NCI-H128 (cell line): ENCODE measurements around the gene SPOCK3.

Experiments
- DNase-seq: peaks from one replicate; lab custom pipeline; 2025; ENCODE audit not compliant: unreplicated experiment; lab: John Stamatoyannopoulos, UW

Gene SPOCK3

DNA sequence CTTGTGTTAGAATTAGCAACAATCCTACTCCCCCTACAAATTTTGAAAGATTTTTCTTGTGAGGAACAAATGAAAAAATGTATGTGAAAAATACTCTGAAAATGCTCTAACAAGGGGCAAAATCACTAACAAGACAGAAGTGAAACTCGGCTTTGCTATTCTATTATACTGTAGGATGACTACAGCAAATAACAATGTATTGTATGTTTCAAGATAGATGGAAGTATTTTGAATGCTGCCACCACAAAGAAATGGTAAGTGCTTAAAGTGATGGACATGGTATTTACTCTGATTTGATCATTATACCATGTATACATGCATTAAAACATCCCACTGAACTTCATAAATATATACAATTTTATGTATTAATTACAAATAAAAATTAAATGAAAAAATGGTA is 192.8 kb downstream of the SPOCK3 start:
- no peak for DNase-seq

DNA sequence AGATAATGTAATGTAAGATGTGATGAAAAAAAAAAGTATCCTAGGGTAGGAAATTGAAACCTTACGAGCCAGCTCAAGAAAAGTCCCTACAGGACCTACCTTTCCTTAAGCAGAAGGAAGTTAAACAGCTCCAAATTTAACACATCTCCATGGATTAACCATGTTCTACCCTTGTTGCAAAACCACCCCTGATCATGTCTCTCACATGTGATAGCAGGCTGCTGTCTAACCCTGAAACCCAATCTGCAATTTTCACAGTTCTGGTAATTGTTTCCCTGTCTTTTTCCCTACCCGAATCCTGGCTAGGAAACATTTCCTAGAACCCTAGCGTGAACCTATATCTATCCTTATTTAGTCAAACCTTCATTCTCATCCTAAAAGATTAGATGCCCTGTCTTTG is 198.9 kb downstream of the SPOCK3 start:
- DNase-seq, result no peak

DNA sequence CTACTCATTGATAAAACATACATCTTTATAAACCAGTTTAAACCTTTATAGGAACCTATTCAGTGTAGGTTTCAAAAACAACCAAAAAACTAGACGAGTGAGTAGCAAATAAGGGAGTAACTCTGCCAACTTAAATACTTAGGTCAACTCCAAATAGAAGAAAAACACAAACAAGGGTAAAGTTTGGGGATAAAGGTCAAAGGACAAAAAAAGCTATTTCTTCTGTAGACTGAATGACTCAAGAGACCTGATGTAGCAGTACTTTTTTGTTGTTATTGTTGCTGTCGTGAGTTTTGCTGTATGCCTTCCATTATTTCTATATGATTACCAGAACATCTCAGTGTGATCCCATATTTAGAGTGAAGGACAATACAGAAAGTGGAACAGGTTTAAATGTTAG is 199.3 kb downstream of the SPOCK3 start:
- DNase-seq, result no peak

DNA sequence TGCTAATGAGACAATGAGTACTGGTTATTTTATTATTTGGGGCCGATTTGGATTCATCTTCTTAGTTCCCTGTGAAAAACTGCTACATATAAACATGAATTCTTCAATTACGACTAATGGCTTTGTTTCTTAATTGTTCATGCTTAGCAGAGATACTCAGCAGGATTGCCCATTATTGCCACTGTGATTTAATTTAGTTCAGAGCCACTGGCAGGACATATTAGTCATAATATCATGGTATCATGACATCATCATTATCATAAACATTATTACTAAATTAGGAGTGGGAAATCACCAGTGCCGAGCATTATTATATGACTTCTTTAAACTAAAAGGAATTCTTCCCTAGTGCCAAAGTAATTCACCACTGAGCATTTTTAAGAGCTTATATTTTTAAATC is 201.4 kb downstream of the SPOCK3 start:
- DNase-seq, result no peak

DNA sequence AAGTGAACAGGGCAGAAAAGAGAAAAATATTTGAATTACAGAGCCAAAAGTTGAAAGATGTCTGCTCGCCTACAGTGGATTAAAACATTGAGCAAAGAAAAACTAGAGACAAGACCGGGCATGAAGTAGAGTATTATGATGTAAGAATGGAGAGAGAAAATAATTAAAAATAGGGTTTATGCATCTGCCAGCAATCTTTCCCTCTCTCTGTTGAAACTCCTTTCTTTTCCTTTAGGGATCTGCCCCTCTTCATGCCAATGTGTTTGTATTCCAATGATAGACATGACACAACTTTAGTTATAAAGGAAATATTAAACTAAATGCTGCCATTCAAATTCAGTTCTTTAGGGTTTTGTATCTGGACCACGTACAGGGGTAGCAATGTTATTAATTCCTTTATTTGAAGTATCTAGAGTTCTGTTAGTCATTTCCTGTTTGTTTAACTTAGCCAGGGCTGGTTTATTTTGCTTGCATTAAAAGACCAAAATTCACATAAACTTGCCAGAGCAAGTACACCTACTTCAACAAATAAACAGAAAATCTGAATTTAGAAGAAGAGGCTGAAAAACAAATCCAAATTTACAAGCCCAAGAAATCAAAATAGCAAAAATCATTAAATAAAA is 202.6 kb downstream of the SPOCK3 start:
- DNase-seq, result no peak

DNA sequence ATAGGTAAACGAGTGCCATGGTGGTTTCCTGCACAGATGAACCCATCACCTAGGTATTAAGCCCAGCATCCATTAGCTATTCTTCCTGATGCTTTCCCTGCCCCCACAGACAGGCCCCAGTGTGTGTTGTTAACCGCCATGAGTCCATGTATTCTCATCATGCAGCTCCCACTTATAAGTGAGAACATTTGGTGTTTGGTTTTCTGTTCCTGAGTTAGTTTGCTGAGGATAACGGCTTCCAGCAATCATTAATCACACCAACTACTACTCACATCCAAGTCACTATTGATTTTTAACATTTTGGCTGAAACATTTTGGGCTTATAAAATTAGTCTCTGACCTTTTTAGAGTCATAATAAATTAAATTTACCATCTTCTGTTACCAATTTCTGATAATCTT is 205.3 kb downstream of the SPOCK3 start:
- no peak for DNase-seq

DNA sequence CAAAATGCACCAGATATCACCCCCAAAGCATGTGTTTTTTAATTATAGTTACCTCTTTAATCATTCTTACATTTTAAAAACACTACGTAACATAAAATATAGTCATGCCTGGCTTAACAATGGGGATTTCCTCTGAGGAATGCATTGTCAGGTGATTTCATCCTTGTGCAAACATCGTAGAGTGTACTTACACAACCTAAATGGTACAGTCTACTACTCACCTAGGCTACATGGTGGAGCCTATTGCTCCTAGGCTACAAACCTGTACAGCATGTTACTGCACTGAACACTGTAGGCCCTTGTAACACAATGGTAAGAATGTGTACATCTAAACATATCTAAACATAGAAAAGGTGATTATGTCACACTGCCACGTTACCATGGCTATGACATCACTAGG is 208.6 kb downstream of the SPOCK3 start:
- no peak for DNase-seq

DNA sequence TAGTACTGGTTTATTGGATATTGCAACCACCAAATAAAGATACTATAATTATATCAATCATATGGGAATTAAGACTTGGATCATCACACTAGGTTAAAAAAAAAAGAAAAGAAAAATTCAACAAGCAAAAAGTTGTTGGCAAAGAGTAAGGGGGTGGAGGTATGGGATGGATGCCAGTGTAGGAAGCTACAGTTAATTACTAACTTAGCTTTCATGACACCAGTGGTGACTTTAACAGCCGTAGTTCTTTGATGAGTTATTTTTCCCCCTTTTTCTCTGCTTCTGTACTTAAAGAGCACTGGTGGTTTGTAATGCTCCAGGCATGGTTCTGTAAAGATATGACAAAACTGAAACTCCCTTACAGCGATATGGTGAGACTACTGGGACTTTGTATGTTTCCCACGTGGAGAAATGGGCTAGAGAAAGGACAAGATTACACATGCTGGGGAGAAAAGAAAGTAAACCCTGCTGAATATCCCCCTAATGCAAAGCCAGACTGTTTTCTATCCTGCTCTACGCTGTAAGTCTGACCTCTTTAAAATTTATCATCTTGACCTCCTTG is 210.8 kb downstream of the SPOCK3 start:
- DNase-seq, result no peak

DNA sequence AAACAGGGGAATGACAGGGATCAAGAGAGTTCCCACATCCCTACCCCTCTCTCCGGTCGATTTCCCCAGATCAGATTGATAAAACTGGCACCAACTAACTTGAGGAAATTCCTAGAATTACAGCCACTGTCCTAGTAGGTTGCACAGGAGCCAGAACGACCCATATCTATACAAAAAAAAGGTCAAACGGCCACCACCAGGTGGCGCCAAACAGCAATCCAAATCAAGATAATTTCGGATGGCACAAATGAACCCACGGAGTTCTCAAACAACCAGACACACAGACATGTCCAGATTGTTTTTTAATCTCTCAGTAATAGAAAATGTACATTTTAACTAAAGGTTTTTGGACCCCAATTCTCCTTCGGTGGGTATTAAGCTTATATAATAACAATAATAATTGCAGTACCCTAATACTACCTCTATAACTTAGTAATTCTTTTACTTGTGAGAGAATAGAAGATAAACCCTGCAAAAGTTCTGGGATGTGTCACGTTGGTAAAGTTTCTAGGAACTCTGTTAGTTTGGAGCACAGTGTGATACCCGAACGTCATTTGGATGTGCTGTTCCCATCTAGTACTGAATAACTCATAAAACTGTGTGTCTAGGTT is 212.6 kb downstream of the SPOCK3 start:
- no peak for DNase-seq

DNA sequence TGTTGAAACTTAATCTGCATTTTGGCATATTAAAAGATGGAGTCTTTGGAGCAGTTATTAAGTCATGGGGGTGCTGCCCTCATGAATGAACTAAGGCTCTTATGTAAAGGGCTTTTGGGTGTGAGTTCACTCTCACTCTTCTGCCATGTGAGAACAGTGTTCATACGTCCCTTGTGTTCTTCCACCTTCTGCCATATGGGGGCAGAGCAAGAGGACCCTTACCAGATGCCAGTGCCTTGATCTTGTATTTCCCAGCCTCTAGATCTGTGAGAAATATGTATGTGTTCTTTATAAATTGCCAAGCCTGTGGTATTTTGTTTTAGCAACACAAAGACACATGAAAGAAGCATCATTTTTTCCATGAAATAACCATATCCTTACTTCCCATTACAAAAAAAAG is 213.9 kb downstream of the SPOCK3 start:
- no peak for DNase-seq

DNA sequence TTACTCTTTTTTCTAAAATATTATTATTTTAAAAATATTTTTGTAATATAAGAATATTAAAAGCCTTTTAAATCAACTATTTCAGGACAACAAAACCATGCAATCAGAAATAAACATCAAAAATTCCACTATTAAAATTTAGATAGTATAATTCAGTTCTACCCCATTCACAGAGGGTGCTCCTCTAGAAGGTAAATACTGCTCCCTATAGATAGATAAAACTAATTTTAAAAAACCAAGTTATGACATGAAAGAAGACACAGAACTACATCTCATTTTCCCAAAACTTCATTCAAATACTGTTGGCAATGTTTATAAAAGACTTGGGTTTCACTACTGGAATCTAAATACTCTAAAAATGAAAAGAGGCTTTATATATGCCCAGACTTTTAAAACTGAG is 219.3 kb downstream of the SPOCK3 start:
- no peak for DNase-seq

DNA sequence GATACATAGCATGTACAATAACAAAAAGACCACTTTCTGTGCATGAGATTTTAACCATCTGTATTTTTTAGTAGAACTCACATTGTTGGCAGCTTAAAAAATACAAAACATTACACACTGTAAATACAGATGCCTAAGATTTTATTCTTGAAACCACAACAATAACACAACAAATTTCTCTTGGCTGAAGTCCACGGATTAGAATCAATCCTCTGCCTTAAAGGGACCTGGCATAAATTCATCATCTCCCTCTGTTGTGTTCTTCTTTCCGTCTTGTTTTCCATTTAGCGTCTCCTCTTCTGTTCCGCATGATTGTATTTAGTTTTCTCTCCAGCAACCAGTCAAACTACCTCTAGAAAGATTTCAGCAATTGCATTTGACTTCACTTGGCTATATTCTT is 231.0 kb downstream of the SPOCK3 start:
- no peak for DNase-seq

DNA sequence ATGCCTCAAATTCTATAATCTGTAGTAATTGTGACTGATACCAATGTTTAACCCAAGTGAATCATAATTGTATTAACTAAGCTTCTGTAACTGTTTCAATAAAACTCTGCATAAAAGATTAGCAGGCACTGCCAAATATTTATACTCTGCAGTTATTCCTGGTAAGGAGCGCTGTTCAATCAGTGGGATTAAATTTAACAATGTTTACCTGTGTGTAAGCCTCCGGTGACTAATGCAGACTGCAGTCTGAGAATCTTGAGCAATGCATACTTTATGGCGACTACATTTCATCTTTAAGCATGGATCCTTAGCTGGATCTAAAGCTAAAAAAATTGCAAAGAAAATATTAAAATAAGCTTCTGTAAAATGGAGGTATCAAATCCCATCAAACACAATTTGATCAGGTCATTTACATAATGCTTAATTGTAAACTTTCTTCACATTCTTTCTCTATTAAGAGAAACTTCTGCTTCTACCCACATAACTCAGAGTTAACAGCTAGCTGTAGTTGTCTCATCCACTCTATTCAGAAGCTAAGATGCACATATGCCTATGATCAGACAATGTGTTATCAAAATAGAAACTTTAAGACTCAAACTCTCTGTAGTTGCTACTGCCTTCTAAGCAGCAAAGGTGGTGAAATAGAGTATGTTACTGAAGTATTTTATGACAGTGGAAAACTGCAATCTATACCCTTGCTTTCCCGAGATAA is 234.0 kb downstream of the SPOCK3 start:
- DNase-seq, result no peak

DNA sequence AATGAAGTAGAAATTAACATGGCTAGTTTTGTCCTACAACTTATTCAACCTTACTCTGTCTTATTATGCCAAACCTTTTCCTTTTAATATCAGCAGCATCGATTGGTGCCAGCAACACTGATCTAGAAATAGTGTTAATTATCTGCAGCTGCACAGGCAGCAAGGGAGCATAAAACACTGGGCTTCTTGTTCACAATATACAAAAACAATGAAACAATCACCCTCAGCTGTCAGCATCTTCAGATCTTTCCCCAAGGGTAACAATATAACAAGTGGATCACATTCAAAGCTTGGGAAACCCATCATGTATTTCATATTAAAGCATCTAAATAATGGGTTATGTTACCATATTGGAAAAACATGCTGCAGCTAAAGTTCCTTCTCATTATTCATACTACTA is 238.1 kb downstream of the SPOCK3 start:
- no peak for DNase-seq

DNA sequence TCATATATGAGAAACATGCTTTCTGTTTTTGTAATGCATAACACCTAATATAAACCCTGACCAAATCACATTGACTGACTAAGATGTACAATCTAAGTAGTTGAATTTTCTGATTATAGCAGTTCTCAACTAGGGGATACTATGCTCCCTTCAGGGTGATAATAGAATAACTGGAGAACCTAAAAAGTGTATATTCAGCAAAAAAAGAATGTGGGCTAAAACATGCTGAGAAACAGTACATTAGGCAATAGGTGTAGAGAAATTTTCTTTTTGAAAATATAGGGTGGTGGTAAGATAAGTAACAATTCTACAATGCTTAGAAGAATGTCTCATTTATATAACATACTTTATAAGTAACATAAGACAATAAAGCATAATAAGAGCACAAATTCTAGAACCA is 239.6 kb downstream of the SPOCK3 start:
- DNase-seq, result no peak

DNA sequence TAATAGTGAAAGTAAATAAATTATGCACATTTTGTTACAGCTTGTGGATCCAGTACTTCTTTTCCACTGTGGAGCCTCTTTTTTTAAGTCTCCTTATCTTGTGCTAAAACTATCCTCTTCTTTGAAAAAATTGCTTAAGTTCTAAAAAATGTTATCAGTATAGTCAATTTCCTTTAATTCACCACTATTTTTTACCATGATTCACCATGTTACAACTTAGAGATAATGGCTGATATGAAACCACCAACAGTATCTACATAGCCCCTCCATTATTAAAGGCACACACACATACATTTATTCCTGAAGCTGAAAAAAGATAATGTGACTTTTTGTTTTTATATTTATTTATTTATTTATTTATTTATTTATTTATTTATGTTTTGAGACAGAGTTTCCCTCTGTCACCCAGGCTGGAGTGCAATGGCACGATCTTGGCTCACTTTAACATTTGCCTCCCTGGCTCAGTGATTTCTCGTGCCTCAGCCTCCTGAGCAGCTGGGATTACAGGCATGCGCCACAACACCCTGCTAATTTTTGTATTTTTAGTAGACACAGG is 243.2 kb downstream of the SPOCK3 start:
- no peak for DNase-seq

DNA sequence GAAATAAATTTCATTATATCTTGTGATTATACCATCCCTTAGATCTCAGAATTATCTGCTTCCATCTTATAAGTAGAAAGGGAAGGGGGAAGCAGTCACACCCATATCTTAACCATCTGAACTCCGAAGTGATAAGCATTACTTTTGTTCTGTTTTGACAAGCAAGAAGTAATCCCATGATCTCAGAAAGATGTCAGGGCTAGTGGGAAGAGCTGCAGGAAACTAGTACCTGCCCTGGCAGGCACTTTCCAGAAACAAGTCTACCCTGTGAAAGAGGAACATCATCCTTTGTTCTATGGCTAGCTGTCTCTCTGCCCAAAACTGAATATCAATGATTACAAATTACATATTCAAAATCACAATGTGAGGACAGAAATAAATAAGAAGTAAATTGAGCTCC is 244.4 kb downstream of the SPOCK3 start:
- no peak for DNase-seq

DNA sequence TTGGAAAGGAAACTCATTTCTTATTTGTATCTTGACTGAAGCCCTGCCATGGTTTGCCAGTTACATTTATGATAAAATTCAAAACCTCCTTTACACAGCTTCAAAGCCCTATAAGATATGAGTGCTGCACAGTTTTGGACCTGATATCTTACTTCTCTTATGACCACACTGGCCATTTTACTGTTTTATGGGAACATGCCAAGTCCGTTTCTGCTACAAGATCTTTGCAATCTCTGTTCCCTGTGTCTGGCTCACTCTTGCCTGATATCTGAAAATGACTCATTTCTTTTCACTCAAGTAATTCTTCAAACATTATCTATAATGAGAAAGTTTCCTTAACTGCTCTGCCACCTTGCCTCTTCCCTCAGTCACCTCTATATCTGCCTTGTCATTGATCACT is 247.3 kb downstream of the SPOCK3 start:
- DNase-seq, result no peak

DNA sequence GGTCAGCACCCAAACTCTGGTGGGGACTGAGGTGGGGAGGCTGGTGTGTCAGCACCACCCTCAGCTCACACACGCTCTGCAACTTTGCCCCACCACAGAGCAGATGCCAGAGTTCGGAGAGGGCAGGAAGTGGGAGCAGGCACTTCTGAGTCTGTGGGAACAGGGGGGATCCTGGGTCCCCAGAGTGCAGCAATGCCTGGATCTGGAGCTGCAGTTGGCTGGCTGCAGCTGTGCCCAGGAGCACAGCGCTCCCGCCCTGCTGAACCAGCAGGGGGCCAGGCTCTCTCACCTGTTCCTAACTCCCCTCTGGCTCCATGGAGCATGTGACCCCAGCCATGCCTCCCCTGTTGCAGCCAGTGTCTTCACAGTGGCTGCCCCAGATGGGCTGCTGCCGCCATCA is 252.4 kb downstream of the SPOCK3 start:
- DNase-seq, result no peak

DNA sequence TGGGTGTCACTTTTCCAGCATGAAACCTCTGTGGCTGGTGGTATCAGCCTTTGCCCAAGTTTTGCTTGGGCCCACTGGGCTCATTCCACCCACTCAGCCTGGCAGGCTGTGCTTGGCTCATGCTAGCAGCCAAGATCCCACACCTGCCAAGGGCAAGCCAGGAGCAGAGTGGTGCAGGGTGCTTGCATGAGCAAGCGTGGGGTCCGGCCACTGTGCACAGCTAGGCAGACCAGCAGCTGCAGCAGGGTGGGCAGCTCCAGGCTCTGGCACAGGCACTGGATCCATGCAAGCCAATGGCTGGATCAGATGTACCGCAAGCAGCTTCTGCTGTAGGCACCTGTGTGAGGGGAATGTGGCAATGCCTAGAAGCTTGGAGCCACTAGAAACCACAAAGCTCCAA is 253.9 kb downstream of the SPOCK3 start:
- DNase-seq, result no peak

DNA sequence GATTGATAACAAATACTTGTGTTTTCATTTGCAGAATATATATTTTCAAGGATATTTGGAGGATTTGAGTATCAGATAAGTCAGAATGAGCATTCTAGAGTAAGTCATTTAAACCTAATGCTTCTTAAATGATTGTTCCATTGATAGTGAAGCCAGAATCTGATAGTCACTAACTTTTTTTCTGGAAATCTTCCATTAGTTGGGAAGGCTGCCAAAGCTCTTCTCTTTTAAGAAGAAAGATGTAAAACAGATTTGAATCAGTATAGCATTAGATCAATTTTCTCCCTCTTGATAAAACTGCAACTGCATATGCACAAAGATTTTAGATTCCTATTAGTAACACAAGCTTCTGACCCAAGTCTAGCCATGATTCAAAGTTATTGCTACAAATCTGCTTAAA is 256.7 kb downstream of the SPOCK3 start:
- no peak for DNase-seq

DNA sequence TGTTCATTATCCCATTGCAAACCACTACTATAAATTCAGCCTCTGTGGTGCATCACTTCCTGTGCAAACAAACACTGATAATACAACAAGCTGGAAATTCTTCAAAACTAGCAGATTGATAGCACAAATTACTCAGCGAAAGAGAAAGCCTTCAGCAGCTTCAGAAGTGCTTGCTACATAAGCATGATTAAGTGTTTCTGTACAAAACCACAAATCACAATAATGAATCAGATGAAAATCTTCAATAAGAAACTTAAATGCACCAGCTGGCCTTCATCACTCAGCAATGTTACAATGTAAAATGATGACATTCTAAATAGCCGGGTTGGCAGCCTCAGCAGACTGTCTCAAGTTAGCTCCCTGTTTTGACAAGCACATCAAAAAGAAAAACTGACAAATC is 262.2 kb downstream of the SPOCK3 start:
- no peak for DNase-seq
